ENCODE data around the gene KIF5A. TPM values are rescaled to one million over a fixed set of nuclear protein-coding genes. Genes with fewer than 3 reads are reported as not detected.
"Not testable (repeated sequence)": the region's sequence is repeated elsewhere in the genome, so short reads cannot be mapped to it uniquely, and the experiment has no call there.

The KIF5A gene
- total RNA-seq, 3 donors from 2014 or later: 0.61 to 9.1 (median 1.2) TPM

- DNase-seq (no peak), ATAC-seq (no peak)
- Histone ChIP-seq H3K9me3 (no peaks in the 10 kb centered on the region), H3K4me1 (ENCODE audit: low read depth) (no peaks in the 10 kb centered on the region), H3K4me3 (no peak overlapping the region), H3K36me3 (ENCODE audit: low read depth) (no peaks in the 10 kb centered on the region)
- intact Hi-C loops (cut with DNase I, micrococcal nuclease): no loop called here
- no peak for TF ChIP-seq CTCF (IDR thresholded peaks at IDR 0.05)
Observed at GRCh38 chr12:57560516-57560915, 10.7 kb downstream of the KIF5A start.

DNA sequence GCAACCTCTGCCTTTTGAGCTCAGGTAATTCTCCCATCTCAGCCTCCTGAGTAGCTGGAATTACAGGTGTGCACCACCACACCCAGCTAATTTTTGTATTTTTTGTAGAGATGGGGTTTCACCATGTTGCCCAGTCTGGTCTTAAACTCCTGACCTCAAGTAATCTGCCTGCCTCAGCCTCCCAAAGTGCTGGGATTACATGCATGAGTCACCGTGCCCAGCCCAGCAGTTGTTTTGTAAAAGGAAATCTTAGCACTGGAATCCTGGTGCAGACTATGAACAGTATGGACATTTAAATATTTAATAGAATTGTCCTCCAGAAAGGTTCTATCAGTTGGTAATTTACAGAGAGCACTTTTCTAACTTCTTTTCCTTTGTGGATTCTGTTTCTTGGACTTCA lies 11.3 kb downstream of the KIF5A start:
- H3K9me3 ChIP-seq; ATAC-seq; H3K36me3 ChIP-seq (ENCODE audit: low read depth); DNase-seq; H3K4me3 ChIP-seq; H3K4me1 ChIP-seq (ENCODE audit: low read depth); intact Hi-C loops (cut with DNase I, micrococcal nuclease): not testable (repeated sequence)

DNA sequence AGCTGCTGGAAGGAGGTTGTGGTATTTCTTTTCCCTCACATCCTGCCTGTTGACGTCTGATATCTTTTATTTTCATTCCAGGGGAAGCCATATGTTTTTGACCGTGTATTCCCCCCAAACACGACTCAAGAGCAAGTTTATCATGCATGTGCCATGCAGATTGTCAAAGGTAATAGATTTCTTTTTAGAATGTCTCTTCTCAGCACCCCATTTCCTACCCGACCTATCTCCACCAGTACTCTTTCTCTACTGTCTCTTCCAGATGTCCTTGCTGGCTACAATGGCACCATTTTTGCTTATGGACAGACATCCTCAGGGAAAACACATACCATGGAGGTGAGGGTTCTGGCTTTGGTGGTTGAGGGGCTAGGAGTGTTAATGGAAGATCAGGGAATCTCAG lies 13.5 kb downstream of the KIF5A start:
- Histone ChIP-seq H3K36me3 (ENCODE audit: low read depth) (no peaks in the 10 kb centered on the region), H3K4me1 (ENCODE audit: low read depth) (no peaks in the 10 kb centered on the region), H3K9me3 (no peaks in the 10 kb centered on the region), H3K4me3 (no peak overlapping the region)
- intact Hi-C loops (cut with DNase I, micrococcal nuclease): no loop called here
- DNase-seq (no peak), ATAC-seq (no peak)
- no peak for TF ChIP-seq CTCF (IDR thresholded peaks at IDR 0.05)

DNA sequence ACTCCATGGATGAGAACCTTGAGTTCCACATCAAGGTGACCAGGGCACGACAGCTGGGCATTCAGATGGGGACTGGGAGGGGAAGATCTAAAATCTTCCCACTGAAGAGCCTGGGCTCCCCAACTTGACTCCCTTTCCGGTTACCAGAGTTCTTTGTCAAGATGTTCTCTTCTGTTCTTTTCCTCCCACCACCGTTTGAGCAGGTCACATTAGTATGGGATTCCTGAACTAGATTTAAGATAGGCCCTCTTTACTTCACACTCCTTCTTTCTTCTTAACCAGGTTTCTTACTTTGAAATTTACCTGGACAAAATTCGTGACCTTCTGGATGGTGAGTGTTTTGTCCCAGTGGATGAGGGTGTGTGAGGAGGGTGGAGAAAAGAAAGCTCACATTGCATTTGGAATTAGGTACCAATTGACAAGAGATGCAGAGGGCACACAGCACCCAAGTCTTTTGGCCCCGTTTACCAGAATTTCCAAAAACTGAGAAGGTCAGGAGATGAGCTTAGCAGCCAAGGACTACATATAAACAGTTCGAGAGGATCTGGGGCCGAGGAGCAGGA lies 14.4 kb downstream of the KIF5A start:
- no peaks in the 10 kb centered on the region for H3K4me1 ChIP-seq (ENCODE audit: low read depth)
- no peak overlapping the region for H3K4me3 ChIP-seq
- no peaks in the 10 kb centered on the region for H3K9me3 ChIP-seq
- intact Hi-C loops (cut with DNase I, micrococcal nuclease): no loop called here
- no peak for TF ChIP-seq CTCF (IDR thresholded peaks at IDR 0.05)
- DNase-seq: no peak
- no peaks in the 10 kb centered on the region for H3K36me3 ChIP-seq (ENCODE audit: low read depth)
- no peak for ATAC-seq

DNA sequence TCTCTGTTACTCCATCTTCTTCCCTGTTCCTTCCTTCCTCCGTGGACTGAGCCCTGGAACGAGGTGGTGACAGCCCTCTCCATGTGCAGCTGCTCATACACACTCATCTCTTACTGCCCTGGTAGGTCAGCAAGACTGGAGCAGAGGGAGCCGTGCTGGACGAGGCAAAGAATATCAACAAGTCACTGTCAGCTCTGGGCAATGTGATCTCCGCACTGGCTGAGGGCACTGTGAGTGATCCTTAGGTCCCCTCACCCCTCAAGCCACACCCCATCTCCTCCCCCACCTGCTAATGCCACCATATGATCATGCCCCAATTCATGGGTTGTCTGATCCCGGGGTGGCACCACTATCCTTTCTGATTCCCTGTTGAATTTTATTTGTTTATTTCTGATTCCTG lies 19.0 kb downstream of the KIF5A start:
- intact Hi-C loops (cut with DNase I, micrococcal nuclease): no loop called here
- no peak for TF ChIP-seq CTCF (IDR thresholded peaks at IDR 0.05)
- DNase-seq: no peak
- no peaks in the 10 kb centered on the region for H3K9me3 ChIP-seq
- no peaks in the 10 kb centered on the region for H3K4me1 ChIP-seq (ENCODE audit: low read depth)
- no peaks in the 10 kb centered on the region for H3K36me3 ChIP-seq (ENCODE audit: low read depth)
- no peak overlapping the region for H3K4me3 ChIP-seq
- no peak for ATAC-seq

DNA sequence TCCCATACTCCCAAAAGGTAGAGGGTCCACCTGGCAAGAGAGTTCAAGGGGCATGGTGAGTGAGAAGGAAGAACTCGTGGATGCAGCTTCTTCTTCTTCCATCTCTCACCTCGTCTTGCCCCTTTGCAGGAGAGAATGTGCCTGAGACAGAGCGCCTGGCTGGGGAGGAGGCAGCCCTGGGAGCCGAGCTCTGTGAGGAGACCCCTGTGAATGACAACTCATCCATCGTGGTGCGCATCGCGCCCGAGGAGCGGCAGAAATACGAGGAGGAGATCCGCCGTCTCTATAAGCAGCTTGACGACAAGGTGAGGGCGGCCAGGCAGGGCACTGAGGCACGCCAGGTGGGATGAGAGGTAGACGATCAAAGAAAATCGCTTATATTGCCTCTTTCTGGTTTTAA lies 20.0 kb downstream of the KIF5A start:
- H3K9me3 ChIP-seq: no peaks in the 10 kb centered on the region
- intact Hi-C loops (cut with DNase I, micrococcal nuclease): no loop called here
- DNase-seq: no peak
- H3K4me3 ChIP-seq: no peak overlapping the region
- ATAC-seq: no peak
- no peaks in the 10 kb centered on the region for H3K36me3 ChIP-seq (ENCODE audit: low read depth)
- TF ChIP-seq CTCF (IDR thresholded peaks at IDR 0.05): no peak
- no peaks in the 10 kb centered on the region for H3K4me1 ChIP-seq (ENCODE audit: low read depth)

GRCh38 chr12:57570438-57570837 lies 20.6 kb downstream of the KIF5A start:
- H3K4me3 ChIP-seq; intact Hi-C loops (cut with DNase I, micrococcal nuclease); ATAC-seq; DNase-seq; H3K36me3 ChIP-seq (ENCODE audit: low read depth); H3K9me3 ChIP-seq; H3K4me1 ChIP-seq (ENCODE audit: low read depth): not testable (repeated sequence)

Measured in mucosa of descending colon (tissue), 3 donors.